Activated gamma-delta T cell treated with Interleukin-2 at 50 U/mL for 16 hours (primary cell): ENCODE data around the gene NDRG2.
A peak's percentile ranks its signal among the peaks of the same experiment; 100 is the strongest.

Source experiments
- DNase-seq: peaks from one replicate; pipeline ENCODE4 v3.0.0-alpha.2; 2020

NDRG2 gene

DNA sequence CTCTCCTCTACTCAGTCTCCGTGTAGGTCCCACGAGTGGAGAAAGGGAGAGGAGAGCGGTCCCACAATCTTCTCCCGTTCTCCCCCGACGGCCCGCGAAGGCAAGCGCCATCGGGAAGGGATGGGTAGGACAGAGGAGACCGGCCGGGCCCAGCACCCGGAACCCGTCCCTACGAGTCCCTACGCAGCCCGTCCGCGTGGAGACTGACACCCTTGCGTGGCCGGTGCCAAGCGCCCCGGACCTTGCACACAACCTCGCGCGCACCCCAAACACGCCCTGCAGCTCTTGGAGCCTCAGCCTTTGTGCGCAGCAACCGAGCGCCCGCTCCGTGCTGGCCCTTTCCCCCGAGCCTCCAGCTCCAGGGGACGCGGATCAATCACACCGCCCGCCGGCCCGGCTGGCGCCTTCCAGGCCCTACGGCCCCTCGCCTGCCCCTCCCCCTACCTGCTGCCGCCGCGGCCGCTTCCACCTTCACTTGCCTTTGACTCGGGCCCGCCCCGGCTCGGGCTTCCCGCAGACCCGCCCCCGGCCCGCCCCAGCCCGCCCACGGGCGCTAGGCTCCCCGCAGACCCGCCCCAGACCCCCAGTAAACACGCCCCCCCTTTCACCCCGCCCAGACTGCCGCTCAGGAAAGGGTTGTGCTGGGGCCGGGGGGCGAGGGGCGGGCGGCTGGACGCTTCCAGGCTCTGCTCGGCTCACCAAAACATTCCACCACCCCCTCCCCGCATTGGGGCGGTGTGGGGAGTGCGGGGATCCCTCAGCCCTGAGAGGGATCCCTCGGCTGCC lies at the start of gene NDRG2:
Gene NDRG2, minus strand, starts transcription at position 477 of the 786 bp plus-strand sequence. CDS start 1,746 bp downstream, outside the sequence.
- peak; percentile 76 for DNase-seq

DNA sequence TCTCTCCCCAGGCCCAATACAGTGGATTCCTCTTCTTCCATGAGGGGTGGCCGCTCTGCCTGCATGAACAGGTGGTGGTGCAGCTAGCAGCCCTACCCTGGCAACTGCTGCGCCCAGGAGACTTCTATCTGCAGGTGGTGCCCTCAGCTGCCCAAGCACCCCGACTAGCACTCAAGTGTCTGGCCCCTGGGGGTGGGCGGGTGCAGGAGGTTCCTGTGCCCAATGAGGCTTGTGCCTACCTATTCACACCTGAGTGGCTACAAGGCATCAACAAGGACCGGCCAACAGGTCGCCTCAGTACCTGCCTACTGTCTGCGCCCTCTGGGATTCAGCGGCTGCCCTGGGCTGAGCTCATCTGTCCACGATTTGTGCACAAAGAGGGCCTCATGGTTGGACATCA lies 49.1 kb upstream of the NDRG2 start:
- no peak for DNase-seq

DNA sequence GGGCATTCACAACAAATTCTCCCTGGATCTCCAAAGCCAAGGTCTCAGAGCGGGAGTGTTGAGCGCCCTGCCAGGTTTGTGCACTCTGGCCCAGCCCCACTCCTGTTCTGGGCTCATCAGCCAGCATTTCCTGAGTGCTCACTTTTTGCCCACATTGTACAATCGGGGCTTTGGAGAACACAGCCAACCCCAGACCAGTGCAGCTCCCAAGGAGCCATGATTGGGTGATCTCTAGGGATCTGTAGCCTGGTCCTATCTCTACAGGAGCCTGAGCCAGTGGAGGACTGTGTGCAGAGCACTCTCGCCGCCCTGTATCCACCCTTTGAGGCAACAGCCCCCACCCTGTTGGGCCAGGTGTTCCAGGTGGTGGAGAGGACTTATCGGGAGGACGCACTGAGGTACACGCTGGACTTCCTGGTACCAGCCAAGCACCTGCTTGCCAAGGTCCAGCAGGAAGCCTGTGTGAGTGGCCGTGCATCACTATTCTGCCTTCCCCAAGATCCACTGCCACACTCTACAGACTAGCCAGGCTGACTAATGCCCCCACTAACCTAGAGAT lies 48.0 kb upstream of the NDRG2 start:
- no peak for DNase-seq

DNA sequence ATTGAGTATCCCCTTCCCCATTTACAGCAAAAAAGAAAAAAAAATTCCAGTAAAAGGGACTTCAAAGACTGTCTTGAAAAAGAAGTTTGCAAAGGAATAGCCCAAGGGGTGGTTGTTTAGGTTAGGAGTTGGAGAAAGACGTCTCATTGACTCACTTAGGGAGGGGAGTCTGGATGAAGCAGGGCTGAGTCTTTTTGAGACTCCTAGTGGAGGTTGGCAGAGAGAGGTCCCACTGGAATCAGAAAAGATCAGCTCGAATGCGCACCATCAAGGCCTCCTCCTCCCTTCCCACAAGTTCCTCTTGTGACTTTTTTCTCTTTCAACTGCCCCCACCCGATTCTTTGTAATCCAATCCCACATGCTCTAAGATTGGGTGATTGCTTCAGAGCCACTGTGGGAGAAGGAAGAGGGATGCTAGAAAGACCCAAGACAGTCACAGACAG lies 47.2 kb upstream of the NDRG2 start:
- DNase-seq = no peak

DNA sequence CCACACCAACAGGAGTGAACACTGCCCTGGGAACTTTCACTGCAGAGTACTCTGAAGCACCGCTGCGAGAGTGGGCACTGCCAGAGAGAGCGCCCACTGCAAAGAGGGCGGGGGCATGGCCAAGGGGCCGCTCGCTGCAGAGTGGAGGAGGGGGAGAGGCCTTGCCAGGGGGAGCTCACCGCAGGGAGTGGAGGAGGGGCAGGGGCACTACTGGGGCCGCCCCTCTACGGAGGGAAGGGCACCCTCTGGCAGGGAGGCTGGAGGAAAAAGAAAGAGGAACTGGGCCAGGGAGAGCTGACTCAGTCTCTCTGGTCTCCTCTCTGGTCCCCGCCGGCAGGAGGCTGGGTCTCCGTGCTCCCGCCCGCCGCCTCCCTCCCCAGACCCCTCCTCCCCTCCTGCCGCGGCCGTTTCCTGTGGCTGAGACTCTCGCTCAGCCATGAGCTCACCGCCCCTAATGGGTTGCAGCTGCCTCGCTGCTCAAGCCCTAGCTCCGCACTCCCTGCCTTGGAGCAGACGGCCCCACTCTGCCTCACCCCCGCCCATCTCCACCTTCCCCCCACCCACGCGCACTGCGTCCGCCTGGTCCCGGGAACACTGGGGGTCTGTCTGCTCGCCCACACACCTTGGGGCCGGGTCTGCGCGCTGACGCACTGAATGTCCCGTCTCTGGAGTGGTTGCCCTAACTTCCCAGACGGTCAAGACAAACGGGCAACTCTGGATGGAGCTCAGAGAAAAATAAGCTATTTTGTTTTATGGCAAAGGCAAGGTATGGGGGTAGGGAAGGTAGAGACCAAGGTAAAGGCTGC lies 46.6 kb upstream of the NDRG2 start:
- peak; percentile 41 for DNase-seq

DNA sequence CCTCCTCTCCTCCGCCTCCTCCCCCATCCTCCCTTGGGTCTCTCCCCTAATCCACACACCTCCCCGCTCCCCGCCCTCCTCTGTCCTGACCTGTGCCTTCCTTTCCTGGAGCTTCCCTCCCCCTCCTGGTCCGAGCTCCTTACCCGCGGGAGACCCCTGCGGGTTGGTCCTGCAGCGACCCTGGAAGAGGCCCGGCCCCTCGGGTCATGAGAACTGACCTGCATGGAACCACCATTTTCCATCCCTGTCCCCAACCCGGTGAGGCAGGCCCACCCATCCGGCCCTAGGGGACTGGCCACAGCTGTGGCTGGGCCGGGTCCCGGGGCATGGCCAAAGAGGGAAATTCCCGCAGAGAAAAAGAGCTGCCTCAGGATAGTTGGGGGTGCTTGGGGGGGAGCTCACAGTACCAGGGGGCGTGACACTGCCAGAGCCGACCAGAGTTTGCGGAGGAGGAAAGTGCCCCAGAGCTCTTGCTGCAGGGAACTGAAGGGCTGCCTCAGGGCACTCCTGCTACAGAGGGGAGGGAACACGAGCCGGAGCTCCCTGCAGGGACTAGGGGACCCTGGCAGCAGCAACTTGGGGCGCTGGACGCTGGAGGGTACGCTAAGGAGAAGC lies 45.9 kb upstream of the NDRG2 start:
- no peak for DNase-seq

DNA sequence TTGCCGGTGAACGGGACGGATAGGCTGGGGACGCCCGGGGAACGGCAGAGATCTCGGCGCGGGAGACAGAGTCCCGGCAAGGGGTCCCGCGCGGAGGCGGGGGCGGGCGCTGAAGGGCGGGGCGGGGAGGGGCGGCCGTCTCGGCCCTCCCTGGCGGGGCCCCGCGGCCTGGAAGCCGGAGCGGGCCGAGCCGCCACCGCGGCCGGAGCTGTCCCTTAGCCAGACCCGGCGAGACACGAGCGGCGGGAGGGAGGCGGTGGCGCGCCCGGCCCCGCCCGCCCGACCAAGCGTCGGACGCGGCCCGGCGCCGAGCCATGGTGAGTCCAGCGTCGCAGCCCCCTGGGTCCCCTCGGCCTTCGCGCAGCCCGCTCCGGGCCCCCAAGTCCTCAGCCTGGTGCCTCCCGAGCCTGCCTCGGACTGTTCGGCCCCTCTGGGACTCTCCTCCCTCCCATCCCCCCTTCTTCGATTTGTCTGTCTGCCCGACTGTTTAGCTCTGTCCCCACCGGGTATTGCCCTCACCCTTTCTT lies 45.3 kb upstream of the NDRG2 start, which contains the start of gene ARHGEF40:
Gene ARHGEF40, plus strand, starts transcription at position 222 of the 527 bp plus-strand sequence. Its CDS starts 93 bp downstream, at position 315.
- DNase-seq = no peak

DNA sequence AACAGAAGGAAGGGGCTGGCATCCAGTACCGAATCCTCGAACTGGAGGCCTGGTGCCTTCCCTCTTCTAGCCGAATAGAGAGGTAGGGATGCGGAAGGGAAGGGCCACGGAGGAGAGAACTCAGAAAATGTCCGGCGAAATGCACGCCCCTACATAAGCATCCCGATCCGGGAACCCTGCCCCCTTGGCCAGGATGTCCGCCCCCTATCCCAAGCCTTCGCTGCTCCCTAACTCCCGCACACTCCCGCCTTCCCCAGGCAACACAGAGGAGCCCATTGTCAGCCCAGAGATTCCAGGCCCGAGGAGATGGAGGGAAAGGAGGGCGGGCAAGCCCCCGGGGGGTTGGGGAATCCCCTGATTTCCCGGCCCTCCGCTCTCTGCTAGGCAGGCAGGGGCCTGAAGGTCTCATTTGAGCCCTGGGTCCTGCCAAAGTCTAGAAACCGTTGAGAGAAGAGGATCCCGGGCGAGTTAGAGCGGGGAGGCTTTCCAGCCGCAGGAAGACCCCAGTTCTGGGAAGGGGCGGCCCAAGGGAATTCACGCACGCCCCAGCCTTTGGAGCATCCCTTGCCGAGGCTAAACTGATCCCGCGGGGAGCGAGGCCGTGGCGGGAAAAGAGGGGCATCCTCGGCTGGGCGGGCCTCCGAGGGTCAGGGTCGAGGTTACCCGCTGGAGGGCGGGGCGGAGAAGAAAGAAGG lies 44.7 kb upstream of the NDRG2 start:
- no peak for DNase-seq

DNA sequence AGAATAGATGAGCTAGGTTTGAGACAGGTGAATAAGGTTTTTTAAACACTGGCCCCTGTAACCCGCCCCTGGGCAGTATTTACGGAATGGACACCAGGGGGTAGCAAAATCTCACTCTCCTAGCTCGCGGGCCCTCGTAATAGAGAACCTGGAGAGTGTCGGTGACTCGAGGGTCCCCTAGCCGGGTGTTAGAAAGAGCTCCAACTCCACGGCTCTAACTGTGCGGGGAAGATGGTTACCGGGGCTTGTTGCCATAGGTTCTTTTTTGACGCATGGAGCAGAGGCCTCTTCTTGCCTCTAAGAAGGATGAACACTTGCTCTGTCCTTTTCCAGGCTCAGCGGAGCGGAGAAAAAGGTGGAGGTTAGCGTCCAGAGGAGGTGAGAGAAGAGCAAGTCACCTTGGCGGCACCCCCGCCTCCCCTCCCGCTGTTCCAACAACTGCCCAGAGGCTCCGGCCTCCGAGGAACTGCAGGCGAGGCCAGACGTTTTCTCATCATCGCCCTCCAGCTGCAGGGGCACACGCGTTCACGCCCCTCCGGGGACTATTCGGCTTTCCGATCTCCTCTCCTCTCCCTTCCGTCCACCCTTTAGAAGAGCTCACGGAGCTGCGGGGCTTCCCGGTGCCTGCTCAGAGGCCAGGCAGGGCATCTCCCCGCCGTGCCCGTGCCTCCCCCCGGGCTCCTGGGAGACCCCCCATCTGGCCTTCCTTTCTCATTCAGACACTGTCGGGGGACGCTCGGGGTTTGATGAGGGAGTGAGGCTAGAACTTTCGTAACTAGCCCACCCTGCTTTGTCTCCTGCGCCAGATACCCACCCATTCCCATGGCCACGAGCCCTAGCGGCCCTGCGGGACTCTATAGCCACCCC lies 43.9 kb upstream of the NDRG2 start:
- DNase-seq = peak; percentile 58

DNA sequence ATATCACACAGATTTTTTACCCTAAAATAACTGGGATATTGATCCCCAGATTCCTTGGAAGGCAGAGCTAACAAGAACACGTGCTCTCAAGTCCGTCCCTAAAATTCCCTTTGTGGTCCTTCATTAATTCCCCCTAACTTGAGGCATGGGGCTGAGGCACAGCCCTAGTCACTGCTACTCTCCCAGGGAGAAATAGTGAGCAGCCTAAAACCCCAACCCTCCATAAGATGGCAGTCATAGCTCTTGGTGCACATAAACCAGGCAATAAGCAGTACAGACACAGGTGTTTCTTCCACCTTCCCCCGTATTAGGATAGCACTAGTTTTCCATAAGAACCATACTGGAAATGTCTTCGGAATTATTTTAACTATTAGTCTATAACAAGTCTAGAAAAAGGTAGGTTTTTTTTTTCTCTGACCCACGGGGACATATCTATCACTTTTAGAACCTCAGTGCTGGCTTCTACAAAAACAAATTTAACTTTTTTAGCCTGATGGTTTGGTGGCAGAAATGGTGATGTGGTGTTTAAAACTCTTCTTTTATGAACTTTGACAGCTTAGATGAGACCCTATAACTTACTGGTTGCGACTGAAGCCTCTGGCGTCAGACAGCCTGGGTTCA lies 42.1 kb upstream of the NDRG2 start:
- DNase-seq = no peak

DNA sequence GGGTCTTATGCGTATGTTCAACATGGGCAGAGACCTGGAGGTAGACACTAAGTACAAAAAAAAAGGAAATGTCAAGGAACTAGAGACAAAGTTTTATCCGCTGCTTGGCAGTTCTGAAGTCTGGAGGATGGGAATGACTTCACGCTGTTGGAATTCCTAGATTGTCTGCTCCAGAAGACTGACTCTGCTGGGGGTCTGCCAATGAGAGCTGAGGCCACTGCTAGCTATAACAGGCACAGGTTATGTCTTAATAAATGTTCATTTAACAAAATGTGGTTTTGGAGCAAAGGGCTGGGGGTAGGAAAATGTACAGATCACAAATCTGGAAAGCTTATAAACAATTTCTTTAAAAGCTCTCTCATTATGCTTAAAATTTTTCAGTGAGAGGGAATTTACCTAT lies 38.6 kb upstream of the NDRG2 start:
- DNase-seq = no peak

DNA sequence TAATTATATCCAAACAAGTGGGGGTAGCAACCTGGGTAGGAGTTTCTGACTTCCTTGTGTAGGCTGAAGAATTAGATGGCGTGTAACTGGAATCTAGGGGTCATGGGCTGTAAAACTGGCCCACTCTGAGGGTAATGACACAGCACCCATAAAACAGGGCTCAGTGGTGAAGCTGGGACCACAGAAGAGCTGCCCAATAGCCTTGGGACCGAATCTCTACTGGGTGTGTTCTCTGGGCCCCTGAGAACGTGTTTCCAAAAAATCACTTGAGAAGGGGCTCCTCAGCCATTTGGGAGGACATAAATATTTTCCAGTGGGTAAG lies 36.4 kb upstream of the NDRG2 start:
- no peak for DNase-seq

DNA sequence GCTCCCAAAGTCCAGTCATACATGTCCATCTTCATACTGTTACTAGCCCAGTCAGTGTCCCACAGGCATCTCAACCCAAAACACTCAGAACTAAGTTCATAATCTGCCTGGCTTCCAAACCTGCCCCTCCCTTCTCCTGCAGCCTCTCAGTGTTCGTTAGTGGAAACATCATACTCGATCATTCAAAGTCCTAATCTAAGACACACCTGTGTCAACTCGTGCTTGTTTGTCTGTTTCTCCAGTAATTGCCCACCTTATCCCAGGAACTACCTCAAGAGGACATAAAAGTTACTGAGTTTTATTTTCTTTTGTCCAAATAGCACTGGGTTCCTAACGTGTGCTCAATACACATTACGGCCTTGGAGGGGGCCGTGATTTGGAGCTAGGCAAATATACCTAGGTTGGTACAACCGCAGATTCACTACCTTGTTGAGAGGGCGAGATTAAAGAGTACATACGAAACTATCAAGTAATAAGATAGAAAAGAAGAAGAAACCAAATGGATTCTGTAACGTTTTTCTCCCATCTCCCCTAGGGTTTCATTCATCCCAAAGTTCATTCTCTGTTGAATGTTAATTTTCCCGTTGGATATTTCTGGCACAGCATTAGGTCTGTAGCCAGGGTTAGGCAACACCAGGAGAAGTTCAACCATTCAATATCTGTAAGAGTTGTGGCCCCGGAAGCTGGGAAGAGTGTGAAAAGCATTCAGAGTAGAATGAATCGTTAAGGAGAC lies 35.9 kb upstream of the NDRG2 start:
- no peak for DNase-seq

DNA sequence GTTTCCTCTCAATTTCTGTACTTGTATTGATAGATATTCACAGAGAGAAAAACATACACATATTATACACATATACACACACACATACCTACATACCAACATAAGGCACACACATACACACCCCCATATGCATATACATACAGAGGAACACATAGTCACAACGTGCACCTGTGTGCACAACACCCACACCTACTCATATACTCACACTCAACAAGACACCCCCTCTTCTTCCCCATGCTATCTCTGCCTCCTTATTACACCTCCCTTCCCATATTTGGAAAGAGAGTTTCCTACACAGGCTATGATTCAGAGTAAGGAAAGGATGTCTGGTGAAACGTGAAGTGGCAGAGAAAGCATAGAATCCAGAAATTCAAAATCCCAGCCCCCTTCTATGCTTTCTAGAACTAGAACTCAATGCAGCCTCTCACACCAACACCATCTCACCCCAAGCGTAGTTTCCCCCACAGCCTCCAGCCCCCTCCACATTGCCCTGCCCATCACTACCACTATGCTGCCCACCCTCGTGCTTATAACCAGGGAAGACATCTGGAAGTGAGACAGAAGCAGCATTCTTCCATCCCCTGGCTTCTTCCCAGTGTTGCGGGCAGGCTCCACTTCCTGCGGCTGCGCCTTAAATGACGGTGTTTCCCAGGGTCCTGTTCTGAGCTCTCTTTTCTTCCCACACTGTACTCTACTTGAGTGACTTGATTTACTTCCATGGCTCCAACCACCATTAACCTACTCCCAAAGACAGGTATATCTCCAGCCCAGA lies 35.2 kb upstream of the NDRG2 start:
- DNase-seq = no peak

DNA sequence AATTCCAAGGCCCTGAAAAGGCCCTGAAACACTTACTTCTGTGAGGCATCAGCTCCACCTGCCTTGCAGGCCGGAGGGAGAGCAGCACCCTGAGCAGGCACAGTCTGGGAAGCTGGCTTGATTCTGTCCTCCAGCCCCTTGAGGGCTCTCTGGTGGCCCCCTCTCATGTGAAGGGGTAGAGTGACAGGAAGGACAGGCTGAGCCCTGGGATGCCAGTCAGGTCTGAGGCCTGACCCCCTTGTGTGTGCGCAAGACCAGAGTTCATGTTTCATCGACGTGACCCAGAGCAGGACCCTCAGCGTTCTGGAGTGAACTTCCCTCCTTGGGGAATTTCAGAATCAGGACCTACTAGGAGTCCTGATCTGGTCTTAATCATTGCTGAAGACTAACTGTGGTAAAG lies 34.0 kb upstream of the NDRG2 start:
- no peak for DNase-seq

DNA sequence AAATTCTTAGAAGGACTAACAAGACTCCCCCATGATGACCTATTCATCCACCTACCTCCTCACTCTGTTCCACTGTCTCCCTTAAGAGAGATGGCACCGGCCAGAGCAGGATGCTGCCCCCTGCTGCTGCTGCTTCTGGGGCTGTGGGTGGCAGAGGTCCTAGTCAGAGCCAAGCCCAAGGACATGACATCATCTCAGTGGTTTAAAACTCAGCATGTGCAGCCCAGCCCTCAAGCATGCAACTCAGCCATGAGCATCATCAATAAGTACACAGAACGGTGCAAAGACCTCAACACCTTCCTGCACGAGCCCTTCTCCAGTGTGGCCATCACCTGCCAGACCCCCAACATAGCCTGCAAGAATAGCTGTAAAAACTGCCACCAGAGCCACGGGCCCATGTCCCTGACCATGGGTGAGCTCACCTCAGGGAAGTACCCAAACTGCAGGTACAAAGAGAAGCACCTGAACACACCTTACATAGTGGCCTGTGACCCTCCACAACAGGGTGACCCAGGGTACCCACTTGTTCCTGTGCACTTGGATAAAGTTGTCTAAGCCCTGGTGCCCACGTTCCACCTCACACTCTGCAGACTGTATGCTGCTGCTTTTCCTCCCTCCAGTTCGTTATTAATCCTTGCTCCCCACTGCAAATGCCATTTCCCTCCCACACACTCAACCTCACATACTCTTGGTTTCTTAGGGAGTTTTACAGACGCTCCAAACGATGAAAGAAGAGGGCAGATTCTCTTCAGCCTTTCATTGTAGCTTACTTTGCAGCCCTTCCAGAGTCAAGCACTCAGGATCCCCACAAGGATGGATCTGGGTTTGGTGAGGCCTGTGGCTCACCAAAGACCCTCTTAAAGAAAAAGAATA lies 33.2 kb upstream of the NDRG2 start, which contains the start of gene RNASE8:
Gene RNASE8, plus strand, starts transcription at position 20 of the 873 bp plus-strand sequence. Its CDS starts 71 bp downstream, at position 91.
- DNase-seq = no peak

DNA sequence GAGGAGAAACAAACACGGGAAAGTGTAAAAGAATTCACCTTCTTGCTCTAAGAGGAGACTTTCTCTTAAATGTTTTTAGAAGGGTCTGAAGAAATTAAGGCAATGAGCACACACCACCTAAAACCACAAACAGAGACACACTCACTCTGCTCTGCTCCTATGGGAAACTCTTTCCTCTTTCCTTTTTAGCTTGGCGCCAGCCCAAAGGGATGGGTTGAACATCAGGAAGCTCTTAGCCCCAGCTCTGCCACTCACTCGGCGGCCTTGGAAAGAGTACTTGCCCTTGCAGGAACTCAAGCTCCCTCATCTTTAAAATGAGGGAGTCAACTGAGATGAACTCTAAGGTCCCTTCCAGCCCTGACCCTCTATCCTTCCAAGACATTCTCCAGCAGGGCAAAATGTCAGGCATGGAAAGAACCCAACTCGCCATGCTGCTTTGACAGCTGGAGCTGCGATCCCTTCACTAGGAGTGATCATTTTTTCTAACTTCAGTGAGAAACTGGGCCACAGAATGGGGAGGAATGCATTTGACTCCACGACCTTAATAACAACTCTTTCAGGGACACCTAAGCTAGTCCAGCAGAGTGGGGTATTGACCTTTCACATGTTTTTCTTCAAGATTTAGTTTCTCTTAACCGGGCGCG lies 31.8 kb upstream of the NDRG2 start:
- DNase-seq = no peak
